Ovary (tissue), 9 donors: Measurements from ENCODE around the gene GRAMD4. TPM values are rescaled to one million over a fixed set of nuclear protein-coding genes. Genes with fewer than 3 reads are reported as not detected.
"Not testable (repeated sequence)": the region's sequence is repeated elsewhere in the genome, so short reads cannot be mapped to it uniquely, and the experiment has no call there.

ENCODE experiments used
- DNase-seq, 5 donors: peaks; one replicate each; pipeline ENCODE4 v3.0.0-alpha.2; 2019 to 2020
- H3K27ac ChIP-seq, 2 donors: fragments of 200-600 bp; one replicate each; pipeline versions ENCODE4 v1.5.1 to v1.8.0; 2019 to 2022
- H3K27me3 ChIP-seq: fragments of 200-600 bp; one replicate; pipeline ENCODE4 v1.8.0; 2022
- H3K36me3 ChIP-seq: fragments of 200-600 bp; sonication (generic); one replicate; pipeline ENCODE4 v1.5.1; 2019
- H3K4me1 ChIP-seq: one replicate; pipeline ENCODE4 v1.8.1; 2013; ENCODE audit warnings: mild to moderate bottlenecking, moderate library complexity; ENCODE audit not compliant: insufficient read depth
- H3K4me3 ChIP-seq: fragments of 200-600 bp; sonication (generic); one replicate; pipeline ENCODE4 v1.5.1; 2017
- H3K9me3 ChIP-seq, 2 donors: fragments of 200-600 bp in 1 of 2; sonication (generic) in 1 of 2; one replicate each; pipeline versions ENCODE4 v1.5.1 to v1.8.1; 2013 to 2019; ENCODE audit warnings: mild to moderate bottlenecking in 1 of 2, moderate library complexity in 1 of 2
- EP300 ChIP-seq: sonication (generic); formaldehyde crosslinking; IDR thresholded peaks from one replicate; pipeline ENCODE4 v1.6.1; 2017; ENCODE audit warnings: antibody characterized with exemption
- POLR2A ChIP-seq: fragments of 450-650 bp; IDR thresholded peaks from one replicate; pipeline ENCODE4 v1.6.1; 2017; ENCODE audit warnings: antibody characterized with exemption, mild to moderate bottlenecking, moderate library complexity
- WGBS, 3 donors: extraction: QIAGEN DNeasy Blood & Tissue Kit in 1 of 3; methylation state at CpG; one replicate each; pipeline versions ENCODE4 v1.1.5 to v1.1.7; 2013 to 2017; 5-methylcytosine and 5-hydroxymethylcytosine counted together
- intact Hi-C, 4 donors: fragments of 100-400 bp; cut with DNase I; formaldehyde crosslinking; loops; one replicate each; pipeline versions ENCODE4 v1.11.0 to v1.15.1; 2022 to 2023
- polyA plus RNA-seq, 2 donors: library from polyadenylated mRNA; stranded (reverse); fragments of 200-250 nt in 1 of 2; fragments of 350-450 nt in 1 of 2; fragmentation: Illumina TruSeq in 1 of 2; extraction: RNeasy Lipid Tissue Mini Kit (QIAGEN cat#74804) in 1 of 2; gene quantifications; one replicate each; pipeline ENCODE4 v1.2.3, GENCODE V29; 2013 to 2014
- total RNA-seq, 7 donors: library from RNA; depleted of rRNA in 2 of 7; stranded (reverse); fragments of >200 nt in 2 of 7; fragmentation: NEBNext Ultra II Directional in 3 of 7; extraction: Animal tissue kit (Norgen Biotek cat#: 25700) in 3 of 7; gene quantifications; one replicate each; pipeline versions ENCODE4 v1.1.0 to v1.2.4, GENCODE V29; 2016 to 2023
- TF ChIP-seq, protein P1 (sequence below), 3 donors: fragments of 450-650 bp in 2 of 3; fragments of 200-600 bp in 1 of 3; IDR thresholded peaks; one replicate each; pipeline versions ENCODE4 v1.5.1 to v1.8.0; 2016 to 2022; ENCODE audit warnings: antibody characterized with exemption in 3 of 3, mild to moderate bottlenecking in 1 of 3
- donor health status: DM: no; HTN: no; CAD: no; lungs with moderate emphysema.
- donor health status: DM: no; HTN: no; CAD: no.
- donor health status: Bipolar disorder and iron deficiency.
- donor health status: DM: yes; HTN: yes; CAD: no.
- donor health status: DM: no; HTN: no; CAD: no.
- donor health status: DM: yes; HTN: yes; CAD: no.

GRAMD4 gene
- total and polyA plus RNA-seq, 9 donors, result 6.2 to 40.4 (median 27.8) TPM

DNA sequence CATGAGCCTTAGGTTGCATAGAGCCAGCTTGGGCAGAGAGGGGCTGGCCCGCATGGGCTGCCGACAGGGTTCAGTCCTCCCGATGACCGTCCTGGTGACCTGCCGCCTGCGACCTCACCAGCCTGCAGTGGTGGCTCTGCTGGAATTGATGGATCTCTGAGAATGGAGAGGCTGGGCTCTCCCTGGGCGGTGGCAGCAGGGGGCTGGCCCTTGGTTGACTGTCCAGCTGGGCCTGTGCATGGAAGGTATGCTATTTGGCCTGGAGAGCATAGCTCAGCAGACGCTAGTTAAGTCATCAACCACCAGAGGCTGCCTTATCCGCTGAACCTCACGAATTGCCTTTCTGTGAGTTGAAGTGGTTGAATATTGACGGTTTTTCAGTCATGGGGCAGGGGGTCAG, 19.7 kb downstream of the GRAMD4 start:
- TF ChIP-seq POLR2A (no peak), EP300 (no peak)
- TF ChIP-seq, protein P1, sequence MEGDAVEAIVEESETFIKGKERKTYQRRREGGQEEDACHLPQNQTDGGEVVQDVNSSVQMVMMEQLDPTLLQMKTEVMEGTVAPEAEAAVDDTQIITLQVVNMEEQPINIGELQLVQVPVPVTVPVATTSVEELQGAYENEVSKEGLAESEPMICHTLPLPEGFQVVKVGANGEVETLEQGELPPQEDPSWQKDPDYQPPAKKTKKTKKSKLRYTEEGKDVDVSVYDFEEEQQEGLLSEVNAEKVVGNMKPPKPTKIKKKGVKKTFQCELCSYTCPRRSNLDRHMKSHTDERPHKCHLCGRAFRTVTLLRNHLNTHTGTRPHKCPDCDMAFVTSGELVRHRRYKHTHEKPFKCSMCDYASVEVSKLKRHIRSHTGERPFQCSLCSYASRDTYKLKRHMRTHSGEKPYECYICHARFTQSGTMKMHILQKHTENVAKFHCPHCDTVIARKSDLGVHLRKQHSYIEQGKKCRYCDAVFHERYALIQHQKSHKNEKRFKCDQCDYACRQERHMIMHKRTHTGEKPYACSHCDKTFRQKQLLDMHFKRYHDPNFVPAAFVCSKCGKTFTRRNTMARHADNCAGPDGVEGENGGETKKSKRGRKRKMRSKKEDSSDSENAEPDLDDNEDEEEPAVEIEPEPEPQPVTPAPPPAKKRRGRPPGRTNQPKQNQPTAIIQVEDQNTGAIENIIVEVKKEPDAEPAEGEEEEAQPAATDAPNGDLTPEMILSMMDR (IDR thresholded peaks at IDR 0.05), result no peak
- no peaks in the 10 kb centered on the region for H3K36me3 ChIP-seq
- 91 to 93% (median 92%) methylated on average over 11 of the region's 11 CpGs for WGBS, 3 donors
- DNase-seq, result no peak
- H3K27ac ChIP-seq, result no peak overlapping the region
- H3K27me3 ChIP-seq, result no peaks in the 10 kb centered on the region
- no peaks in the 10 kb centered on the region for H3K9me3 ChIP-seq
- no peaks in the 10 kb centered on the region for H3K4me1 ChIP-seq
- intact Hi-C loops, result no loop called here
- no peak overlapping the region for H3K4me3 ChIP-seq

- no peak for DNase-seq
- no peaks in the 10 kb centered on the region for H3K9me3 ChIP-seq
- H3K4me1 ChIP-seq, result no peaks in the 10 kb centered on the region
- H3K4me3 ChIP-seq, result no peak overlapping the region
- intact Hi-C loops, result no loop called here
- no peaks in the 10 kb centered on the region for H3K36me3 ChIP-seq
- H3K27ac ChIP-seq, result no peak overlapping the region
- TF ChIP-seq POLR2A, result no peak
- no peak for TF ChIP-seq EP300
- TF ChIP-seq, protein P1 (IDR thresholded peaks at IDR 0.05), result no peak
- no peaks in the 10 kb centered on the region for H3K27me3 ChIP-seq
- 26 to 41% (median 35%) methylated on average over 24 of the region's 24 CpGs for WGBS, 3 donors
Measured at GRCh38 chr22:46640293-46641055, 20.3 kb downstream of the GRAMD4 start.

DNA sequence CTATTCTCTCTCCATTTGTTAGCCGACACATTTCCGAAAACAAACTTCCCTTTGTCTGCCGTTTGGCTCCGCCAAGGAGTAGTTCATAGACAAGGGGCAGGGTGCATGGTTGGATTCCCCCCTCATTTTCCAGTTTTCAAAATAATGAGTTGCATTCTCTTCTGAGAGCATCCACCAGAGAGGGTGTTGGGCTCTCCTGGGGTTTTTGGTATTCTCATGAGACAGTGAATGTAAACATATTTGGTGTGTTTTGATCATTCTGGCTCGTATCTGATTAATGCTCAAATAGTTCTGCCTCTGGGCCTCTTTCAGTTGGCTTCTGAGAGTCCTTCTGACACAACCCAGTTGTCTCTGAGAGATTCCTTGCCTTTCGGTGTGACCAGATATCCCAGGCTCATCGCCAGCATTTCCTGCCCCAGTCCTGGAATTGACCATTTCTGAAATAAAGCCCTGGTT, 21.7 kb downstream of the GRAMD4 start:
- H3K4me3 ChIP-seq, result no peak overlapping the region
- H3K4me1 ChIP-seq, result no peaks in the 10 kb centered on the region
- 61 to 69% (median 66%) methylated on average over 7 of the region's 7 CpGs for WGBS, 3 donors
- no peaks in the 10 kb centered on the region for H3K9me3 ChIP-seq
- no peaks in the 10 kb centered on the region for H3K27me3 ChIP-seq
- H3K36me3 ChIP-seq, result no peaks in the 10 kb centered on the region
- intact Hi-C loops, result no loop called here
- no peak for DNase-seq
- no peak overlapping the region for H3K27ac ChIP-seq
- no peak for TF ChIP-seq EP300
- TF ChIP-seq, protein P1 (IDR thresholded peaks at IDR 0.05), result no peak

- DNase-seq, intact Hi-C loops, H3K4me1 ChIP-seq, H3K36me3 ChIP-seq, H3K4me3 ChIP-seq, H3K27ac ChIP-seq, H3K27me3 ChIP-seq, H3K9me3 ChIP-seq: not testable (repeated sequence)
- 83 to 92% (median 91%) methylated on average over 5 of the region's 5 CpGs for WGBS, 3 donors
Measured at GRCh38 chr22:46642840-46643480, 22.8 kb downstream of the GRAMD4 start.
